ENCODE results near the gene SCGB1D2. TPM values are rescaled to one million over a fixed set of nuclear protein-coding genes. Genes with fewer than 3 reads are reported as not detected.

Gene SCGB1D2
- total RNA-seq, 1 donor from 2014 or later: 3.7 TPM

DNA sequence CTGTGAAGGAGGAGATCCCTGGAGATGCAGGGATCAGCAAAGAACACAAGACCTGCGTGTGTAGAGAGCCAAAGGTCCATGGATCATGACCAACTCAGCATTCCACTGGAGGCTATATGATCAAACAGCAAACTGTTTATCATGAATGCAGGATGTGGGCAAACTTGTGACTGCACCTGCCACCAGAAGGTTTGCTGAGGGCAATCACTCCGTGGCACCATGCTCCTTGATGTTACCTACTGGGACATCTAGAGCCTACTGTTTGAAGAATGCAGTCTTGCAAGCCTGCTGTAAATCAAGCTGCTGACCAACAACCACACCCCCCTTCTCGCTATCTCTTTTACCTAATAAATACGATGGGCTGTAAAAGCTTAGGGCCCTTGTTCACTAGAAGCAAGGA lies 9.7 kb downstream of the SCGB1D2 start:
- DNase-seq: no peak
- intact Hi-C loops (cut with DNase I): no loop called here
- ATAC-seq (ENCODE audit: poor library complexity): no peak

DNA sequence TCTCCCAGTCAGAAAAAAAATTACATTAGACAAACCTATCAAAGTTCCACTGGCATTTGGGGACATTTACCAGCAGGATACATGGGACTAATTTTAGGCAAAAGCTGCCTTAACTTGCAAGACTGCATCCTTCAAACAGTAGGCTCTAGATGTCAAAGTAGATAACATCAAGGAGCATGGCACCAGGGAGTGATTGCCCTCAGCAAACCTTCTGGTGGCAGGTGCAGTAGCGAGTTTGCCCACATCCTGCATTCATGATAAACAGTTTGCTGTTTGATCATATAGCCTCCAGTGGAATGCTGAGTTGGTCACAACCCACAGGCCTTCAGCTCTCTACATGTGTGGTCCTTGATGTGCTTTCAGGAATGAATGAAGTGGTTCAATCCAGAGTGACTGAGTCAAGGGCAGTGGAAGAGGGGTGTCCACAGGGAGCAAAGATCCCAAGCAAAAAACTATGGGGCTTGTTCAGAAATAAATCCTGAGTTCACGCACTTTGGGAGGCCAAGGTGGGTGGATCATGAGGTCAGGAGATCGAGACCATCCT lies 12.0 kb downstream of the SCGB1D2 start:
- intact Hi-C loops (cut with DNase I): no loop called here
- no peak for ATAC-seq (ENCODE audit: poor library complexity)
- no peak for DNase-seq

DNA sequence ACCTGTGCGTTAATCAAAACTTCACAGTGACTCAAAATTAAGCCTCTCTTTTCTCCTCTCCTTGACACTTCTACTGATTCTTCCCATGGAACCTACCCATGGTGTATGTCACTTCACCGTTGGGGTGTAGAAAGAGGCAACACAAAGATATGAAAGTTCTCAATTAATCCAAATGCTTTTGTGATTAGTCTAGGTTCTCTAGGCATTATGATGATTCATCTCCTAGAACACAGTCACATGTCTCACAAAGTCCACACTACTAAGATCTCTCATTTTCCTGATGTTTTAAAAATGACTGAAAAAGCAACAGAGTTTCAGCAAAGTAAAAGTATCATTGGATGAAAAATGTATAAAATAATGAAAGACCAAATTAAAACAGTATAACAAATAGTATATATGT lies 14.2 kb downstream of the SCGB1D2 start:
- DNase-seq (no peak), ATAC-seq (ENCODE audit: poor library complexity) (no peak)
- intact Hi-C loops (cut with DNase I): no loop called here

- intact Hi-C loops (cut with DNase I): no loop called here
- DNase-seq: no peak
- ATAC-seq (ENCODE audit: poor library complexity): no peak
Observed at GRCh38 chr11:62260261-62260953, 18.4 kb downstream of the SCGB1D2 start.

GRCh38 chr11:62264004-62264403 lies 22.0 kb downstream of the SCGB1D2 start:
- intact Hi-C loops (cut with DNase I): no loop called here
- DNase-seq: no peak
- no peak for ATAC-seq (ENCODE audit: poor library complexity)

- DNase-seq (no peak), ATAC-seq (ENCODE audit: poor library complexity) (no peak)
- intact Hi-C loops (cut with DNase I): no loop called here
Observed at GRCh38 chr11:62266558-62266957, 24.5 kb downstream of the SCGB1D2 start.

DNA sequence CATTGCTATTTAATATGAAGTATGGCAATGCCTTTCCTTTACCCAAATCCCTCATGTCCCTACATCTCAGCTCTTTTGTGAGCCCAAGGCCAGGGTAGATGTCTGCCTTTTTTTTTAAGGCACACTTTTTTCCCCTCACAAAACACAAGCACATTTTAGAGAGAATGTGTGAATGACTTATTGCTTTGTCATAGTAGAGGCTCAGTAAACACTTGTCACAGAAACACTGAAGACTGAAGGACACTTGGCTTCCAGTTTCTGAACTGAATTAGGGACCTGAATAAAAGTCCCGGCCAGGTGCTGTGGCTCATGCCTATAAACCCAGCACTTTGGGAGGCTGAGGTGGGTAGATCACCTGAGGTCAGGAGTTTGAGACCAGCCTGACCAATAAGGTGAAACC lies 25.0 kb downstream of the SCGB1D2 start:
- DNase-seq: no peak
- intact Hi-C loops (cut with DNase I): no loop called here
- ATAC-seq (ENCODE audit: poor library complexity): no peak

DNA sequence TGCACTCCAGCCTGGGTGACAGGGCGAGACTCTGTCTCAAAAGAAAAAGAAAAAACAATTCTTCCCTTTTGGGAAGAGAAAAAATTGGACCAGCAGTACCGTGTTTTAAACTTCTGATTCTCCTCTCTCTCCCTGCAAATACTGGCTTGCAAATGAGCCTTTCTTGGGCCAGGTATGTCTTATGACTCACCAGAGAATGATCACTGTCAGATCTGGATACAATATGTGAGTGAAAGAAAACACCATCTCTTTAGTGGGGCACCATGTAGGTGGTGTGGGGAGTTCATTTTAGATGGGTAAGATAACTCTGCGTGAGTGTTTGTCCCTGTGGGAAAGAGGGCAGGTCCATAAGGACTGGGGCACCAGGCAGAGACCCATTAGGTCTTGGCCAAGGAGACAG lies 25.5 kb downstream of the SCGB1D2 start:
- intact Hi-C loops (cut with DNase I): no loop called here
- DNase-seq (no peak), ATAC-seq (ENCODE audit: poor library complexity) (no peak)

DNA sequence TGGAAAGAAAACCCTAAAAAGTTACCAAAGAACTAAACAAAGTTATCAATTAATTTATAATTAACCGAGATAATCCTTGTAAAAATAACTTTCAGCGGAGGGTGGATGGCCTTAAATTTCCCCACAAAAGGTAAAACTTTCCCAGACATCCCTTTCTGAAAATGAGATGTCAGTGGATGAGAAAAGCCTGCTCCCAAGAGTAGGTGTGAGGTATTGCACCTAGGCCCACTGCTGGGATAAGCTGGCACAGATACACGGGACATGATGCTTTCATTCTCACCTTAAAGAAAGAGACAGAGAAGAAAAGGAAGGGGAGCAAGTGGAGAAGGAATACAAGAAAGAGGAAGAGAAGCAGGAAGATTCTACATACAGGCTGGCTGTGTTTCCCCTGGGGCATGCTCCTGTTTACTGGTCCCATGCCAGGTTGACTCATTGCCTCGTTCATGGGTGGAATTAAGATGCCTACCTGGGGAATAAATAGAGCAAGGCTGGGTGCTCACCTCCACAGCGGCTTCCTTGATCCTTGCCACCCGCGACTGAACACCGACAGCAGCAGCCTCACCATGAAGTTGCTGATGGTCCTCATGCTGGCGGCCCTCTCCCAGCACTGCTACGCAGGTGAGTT lies 27.7 kb downstream of the SCGB1D2 start, which contains the start of gene SCGB2A2:
Gene SCGB2A2 (plus strand): TSS at position 505 of the 625 bp plus-strand sequence. CDS start 59 bp downstream, at position 564.
- ATAC-seq (ENCODE audit: poor library complexity) (no peak), DNase-seq (no peak)
- intact Hi-C loops (cut with DNase I): no loop called here

DNA sequence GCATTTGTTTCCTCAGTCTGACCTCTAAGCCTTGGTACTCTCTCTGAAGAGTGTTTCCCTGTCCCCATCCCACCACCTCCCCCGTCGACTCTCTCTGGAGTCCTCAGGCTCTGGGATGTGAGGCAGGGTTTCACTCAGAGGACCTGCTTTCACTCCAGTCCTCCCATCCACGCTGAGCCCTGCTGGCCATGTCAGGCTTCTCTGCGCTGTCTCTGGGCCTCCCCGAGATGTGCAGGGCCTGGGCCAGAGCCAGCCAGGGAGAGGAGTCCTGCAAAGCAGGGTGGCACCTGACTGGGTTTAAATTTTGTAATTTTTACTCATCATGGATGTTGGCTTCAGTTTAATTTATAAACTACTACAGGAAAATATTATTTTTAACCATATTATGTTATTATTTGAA lies 31.2 kb downstream of the SCGB1D2 start:
- intact Hi-C loops (cut with DNase I): no loop called here
- DNase-seq (no peak), ATAC-seq (ENCODE audit: poor library complexity) (no peak)

DNA sequence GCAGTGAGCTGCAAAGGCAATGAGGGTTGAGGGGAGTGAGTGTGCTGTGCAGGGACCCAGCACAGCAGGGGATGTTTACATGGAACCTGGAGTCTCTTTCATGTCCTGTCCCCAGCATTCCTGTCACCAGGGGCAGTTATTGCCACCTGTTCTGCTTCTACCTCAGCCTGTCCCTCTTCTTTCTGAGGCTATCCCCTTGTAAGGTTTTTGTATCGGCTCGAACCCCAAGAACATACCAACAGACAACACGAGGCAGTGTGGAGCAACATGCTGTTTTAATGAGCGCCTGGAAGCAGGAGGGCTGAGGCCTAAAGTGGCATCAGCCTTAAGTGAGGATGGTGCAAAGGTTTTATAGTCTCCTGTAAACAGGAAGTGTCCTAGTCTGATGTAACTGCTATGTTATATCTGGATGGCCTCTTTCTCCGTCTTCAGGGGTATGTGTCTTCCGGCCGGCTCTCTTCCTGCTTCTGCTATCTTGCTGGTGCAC lies 31.8 kb downstream of the SCGB1D2 start:
- ATAC-seq (ENCODE audit: poor library complexity) (no peak), DNase-seq (no peak)
- intact Hi-C loops (cut with DNase I): no loop called here

DNA sequence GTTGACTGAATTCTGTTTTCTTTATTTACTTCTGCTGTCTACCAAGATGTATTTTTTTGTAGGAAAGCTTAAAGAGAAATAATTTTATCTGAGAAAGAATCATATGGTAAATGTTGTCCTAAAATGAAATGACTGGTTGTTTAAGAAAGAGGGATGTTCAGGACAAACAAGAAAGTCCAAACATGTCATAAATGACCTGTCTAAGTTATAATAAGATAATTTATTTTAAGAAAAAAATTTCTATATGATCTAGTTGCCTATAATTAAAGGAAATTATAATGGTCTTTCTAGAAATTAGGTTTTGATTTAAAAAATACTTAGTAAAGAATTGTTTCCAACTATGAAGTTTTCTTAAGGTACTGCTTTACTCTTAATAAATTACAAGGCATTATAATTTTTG lies 38.4 kb downstream of the SCGB1D2 start:
- intact Hi-C loops (cut with DNase I): no loop called here

More for the DNA sequence above, 38.4 kb downstream of the SCGB1D2 start:
- DNase-seq (no peak), ATAC-seq (ENCODE audit: poor library complexity) (no peak)

Other genes starting within 250 kb of the SCGB1D2 start
- gene INCENP, start 118.2 kb upstream of the SCGB1D2 start, total RNA-seq: 10.3 TPM
- not detected for gene SCGB1D1, start 52.0 kb upstream of the SCGB1D2 start, total RNA-seq
- not detected for gene SCGB2A1, start 33.6 kb upstream of the SCGB1D2 start, total RNA-seq
- gene SCGB2A2, start 27.9 kb downstream of the SCGB1D2 start, total RNA-seq: not detected
- gene SCGB1D4, start 56.8 kb downstream of the SCGB1D2 start, total RNA-seq: not detected
- 4.1 TPM for gene ASRGL1, start 95.2 kb downstream of the SCGB1D2 start, total RNA-seq
- gene SCGB1A1, start 176.8 kb downstream of the SCGB1D2 start, total RNA-seq: not detected

Measured in Right ventricle myocardium superior (tissue), 1 donor.